ENCODE results near the gene EEF2K. TPM values are rescaled to one million over a fixed set of nuclear protein-coding genes. Genes with fewer than 3 reads are reported as not detected.

EEF2K gene
- total RNA-seq, 1 experiment from 2014 or later, result 17.5 TPM

- BruUV-seq (replicated peaks), result no TSS peak
- no peaks in the 10 kb centered on the region for H3K4me1 Mint-ChIP-seq (ENCODE audit: low read depth, unreplicated experiment)
- intact Hi-C loops (cut with micrococcal nuclease; ENCODE audit: unreplicated experiment), result no loop called here
- peaks cover 72% of the 10 kb centered on the region for H3K36me3 Mint-ChIP-seq (ENCODE audit: insufficient read depth, unreplicated experiment)
- H3K36me3 ChIP-seq (ENCODE audit: control insufficient read depth, insufficient read depth, low read length), result peaks cover 4% of the 10 kb centered on the region
- no peaks in the 10 kb centered on the region for H3K4me1 ChIP-seq
- H3K27me3 Mint-ChIP-seq (ENCODE audit: insufficient read depth, unreplicated experiment), result no peaks in the 10 kb centered on the region
- no peak overlapping the region for H3K4me3 ChIP-seq (ENCODE audit: low read depth, low read length)
- H3K9me3 ChIP-seq, result no peaks in the 10 kb centered on the region
- DNase-seq, result no peak
- H3K27ac Mint-ChIP-seq (ENCODE audit: unreplicated experiment), result peak overlapping the region; percentile 24
- no peak overlapping the region for H3K4me3 Mint-ChIP-seq (ENCODE audit: unreplicated experiment)
- no peaks in the 10 kb centered on the region for H3K27me3 ChIP-seq (replicated peaks; ENCODE audit: control insufficient read depth, insufficient read depth, low read length)
- TF ChIP-seq CTCF (IDR thresholded peaks at IDR 0.05; ENCODE audit: insufficient read depth in 1 of 2, low read depth in 1 of 2, low read length in 1 of 2, severe bottlenecking in 1 of 2, unreplicated experiment in 1 of 2), result no peak
- H3K9me3 Mint-ChIP-seq (ENCODE audit: unreplicated experiment), result no peaks in the 10 kb centered on the region
- ChIA-PET CTCF (no interaction called here), POLR2A (no interaction called here)
Observed at GRCh38 chr16:22323173-22323958, 117.3 kb downstream of the EEF2K start.

- no peaks in the 10 kb centered on the region for H3K9me3 Mint-ChIP-seq (ENCODE audit: unreplicated experiment)
- peak overlapping the region; percentile 24 for H3K27ac Mint-ChIP-seq (ENCODE audit: unreplicated experiment)
- H3K4me1 ChIP-seq, result no peaks in the 10 kb centered on the region
- no peaks in the 10 kb centered on the region for H3K27me3 ChIP-seq (replicated peaks; ENCODE audit: control insufficient read depth, insufficient read depth, low read length)
- POLR2A ChIA-PET, result no interaction called here
- H3K4me3 Mint-ChIP-seq (ENCODE audit: unreplicated experiment), result no peak overlapping the region
- BruUV-seq (replicated peaks), result no TSS peak
- intact Hi-C loops (cut with micrococcal nuclease; ENCODE audit: unreplicated experiment), result no loop called here
- no peaks in the 10 kb centered on the region for H3K27me3 Mint-ChIP-seq (ENCODE audit: insufficient read depth, unreplicated experiment)
- H3K36me3 ChIP-seq (ENCODE audit: control insufficient read depth, insufficient read depth, low read length), result peaks cover 4% of the 10 kb centered on the region
- no peak overlapping the region for H3K4me3 ChIP-seq (ENCODE audit: low read depth, low read length)
- no peak for DNase-seq
- TF ChIP-seq CTCF (IDR thresholded peaks at IDR 0.05; ENCODE audit: insufficient read depth in 1 of 2, low read depth in 1 of 2, low read length in 1 of 2, severe bottlenecking in 1 of 2, unreplicated experiment in 1 of 2), result no peak
- H3K4me1 Mint-ChIP-seq (ENCODE audit: low read depth, unreplicated experiment), result no peaks in the 10 kb centered on the region
- peaks cover 72% of the 10 kb centered on the region for H3K36me3 Mint-ChIP-seq (ENCODE audit: insufficient read depth, unreplicated experiment)
- CTCF ChIA-PET, result no interaction called here
- H3K9me3 ChIP-seq, result no peaks in the 10 kb centered on the region
Observed at GRCh38 chr16:22323959-22324786, 118.1 kb downstream of the EEF2K start.

GRCh38 chr16:22324787-22325597, 118.9 kb downstream of the EEF2K start:
- ChIA-PET POLR2A (no interaction called here), CTCF (no interaction called here)
- H3K27ac Mint-ChIP-seq (ENCODE audit: unreplicated experiment), result no peak overlapping the region
- Histone ChIP-seq H3K36me3 (ENCODE audit: control insufficient read depth, insufficient read depth, low read length) (peaks cover 4% of the 10 kb centered on the region), H3K4me3 (ENCODE audit: low read depth, low read length) (no peak overlapping the region), H3K27me3 (replicated peaks; ENCODE audit: control insufficient read depth, insufficient read depth, low read length) (no peaks in the 10 kb centered on the region), H3K4me1 (no peaks in the 10 kb centered on the region), H3K9me3 (no peaks in the 10 kb centered on the region)
- no peaks in the 10 kb centered on the region for H3K9me3 Mint-ChIP-seq (ENCODE audit: unreplicated experiment)
- intact Hi-C loops (cut with micrococcal nuclease; ENCODE audit: unreplicated experiment), result no loop called here
- no peak for DNase-seq
- peaks cover 68% of the 10 kb centered on the region for H3K36me3 Mint-ChIP-seq (ENCODE audit: insufficient read depth, unreplicated experiment)
- no peak overlapping the region for H3K4me3 Mint-ChIP-seq (ENCODE audit: unreplicated experiment)
- no peaks in the 10 kb centered on the region for H3K4me1 Mint-ChIP-seq (ENCODE audit: low read depth, unreplicated experiment)
- no peaks in the 10 kb centered on the region for H3K27me3 Mint-ChIP-seq (ENCODE audit: insufficient read depth, unreplicated experiment)
- BruUV-seq (replicated peaks), result no TSS peak
- TF ChIP-seq CTCF (IDR thresholded peaks at IDR 0.05; ENCODE audit: insufficient read depth in 1 of 2, low read depth in 1 of 2, low read length in 1 of 2, severe bottlenecking in 1 of 2, unreplicated experiment in 1 of 2), result no peak

All from Caco-2 (cell line).